Cardiac fibroblast (primary cell): ENCODE results near the gene ERBIN.
"Not testable (repeated sequence)": the region's sequence is repeated elsewhere in the genome, so short reads cannot be mapped to it uniquely, and the experiment has no call there.

ENCODE experiments used
- DNase-seq, 2 donors: peaks; one replicate each; pipeline versions ENCODE4 v3.0.0 to v3.0.0-alpha.2; 2010; ENCODE audit warnings: low read depth in 2 of 2
- H3K4me3 ChIP-seq, 2 donors: replicated peaks in 1 of 2; 1 replicate in 1 of 2; 2 replicates in 1 of 2; pipeline ENCODE4 v1.5.1; 2011; ENCODE audit warnings: low read depth in 2 of 2, low read length in 2 of 2, mild to moderate bottlenecking in 2 of 2, moderate library complexity in 1 of 2
- TF ChIP-seq, protein P1 (sequence below): IDR thresholded peaks from one replicate; pipeline ENCODE4 v1.5.1; 2011; ENCODE audit warnings: low read depth, mild to moderate bottlenecking, low read length, inconsistent platforms

ERBIN gene

DNA sequence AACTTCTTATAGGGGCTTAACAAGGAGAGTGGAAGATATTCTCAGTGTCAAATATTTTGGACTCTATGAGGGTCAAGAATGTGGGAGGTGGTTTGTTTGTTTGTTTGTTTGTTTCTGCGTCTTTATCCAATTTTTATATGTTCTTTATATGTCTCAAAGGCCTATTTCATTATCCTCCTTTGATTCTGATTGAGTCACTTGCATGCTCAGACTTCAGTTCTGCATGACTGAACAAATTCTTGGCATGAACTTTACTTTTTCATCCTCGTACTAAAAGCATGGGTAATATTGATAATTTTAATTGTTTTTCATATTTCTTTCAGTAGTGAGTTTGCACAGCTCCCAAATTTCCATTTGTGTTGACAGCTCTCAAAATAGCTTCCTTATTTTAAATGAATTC, 19.2 kb upstream of the ERBIN start:
- TF ChIP-seq, protein P1, sequence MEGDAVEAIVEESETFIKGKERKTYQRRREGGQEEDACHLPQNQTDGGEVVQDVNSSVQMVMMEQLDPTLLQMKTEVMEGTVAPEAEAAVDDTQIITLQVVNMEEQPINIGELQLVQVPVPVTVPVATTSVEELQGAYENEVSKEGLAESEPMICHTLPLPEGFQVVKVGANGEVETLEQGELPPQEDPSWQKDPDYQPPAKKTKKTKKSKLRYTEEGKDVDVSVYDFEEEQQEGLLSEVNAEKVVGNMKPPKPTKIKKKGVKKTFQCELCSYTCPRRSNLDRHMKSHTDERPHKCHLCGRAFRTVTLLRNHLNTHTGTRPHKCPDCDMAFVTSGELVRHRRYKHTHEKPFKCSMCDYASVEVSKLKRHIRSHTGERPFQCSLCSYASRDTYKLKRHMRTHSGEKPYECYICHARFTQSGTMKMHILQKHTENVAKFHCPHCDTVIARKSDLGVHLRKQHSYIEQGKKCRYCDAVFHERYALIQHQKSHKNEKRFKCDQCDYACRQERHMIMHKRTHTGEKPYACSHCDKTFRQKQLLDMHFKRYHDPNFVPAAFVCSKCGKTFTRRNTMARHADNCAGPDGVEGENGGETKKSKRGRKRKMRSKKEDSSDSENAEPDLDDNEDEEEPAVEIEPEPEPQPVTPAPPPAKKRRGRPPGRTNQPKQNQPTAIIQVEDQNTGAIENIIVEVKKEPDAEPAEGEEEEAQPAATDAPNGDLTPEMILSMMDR, result no peak
- no peak overlapping the region for H3K4me3 ChIP-seq
- peak in 1 of 2 donors; percentile 30 for DNase-seq

DNA sequence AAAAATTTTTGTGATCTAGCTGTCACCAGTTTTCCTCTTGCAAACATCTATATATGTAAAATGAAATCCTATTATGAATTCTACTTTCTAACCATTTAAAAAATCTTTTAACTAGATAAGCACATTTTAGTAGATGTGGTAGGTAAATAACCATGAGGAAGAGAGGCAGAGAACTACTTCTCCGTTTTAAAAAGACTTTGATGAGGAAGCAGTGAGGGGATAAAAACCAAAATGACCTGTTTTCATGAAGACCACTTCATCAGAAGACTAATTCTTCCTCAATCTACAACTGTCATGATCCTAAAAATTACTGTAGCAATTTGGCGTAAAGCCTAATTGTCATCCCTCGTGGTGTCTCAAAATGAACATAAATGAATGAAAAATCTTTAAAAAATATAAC, 15.7 kb upstream of the ERBIN start:
- no peak overlapping the region for H3K4me3 ChIP-seq
- TF ChIP-seq, protein P1, result no peak
- DNase-seq, result no peak

DNA sequence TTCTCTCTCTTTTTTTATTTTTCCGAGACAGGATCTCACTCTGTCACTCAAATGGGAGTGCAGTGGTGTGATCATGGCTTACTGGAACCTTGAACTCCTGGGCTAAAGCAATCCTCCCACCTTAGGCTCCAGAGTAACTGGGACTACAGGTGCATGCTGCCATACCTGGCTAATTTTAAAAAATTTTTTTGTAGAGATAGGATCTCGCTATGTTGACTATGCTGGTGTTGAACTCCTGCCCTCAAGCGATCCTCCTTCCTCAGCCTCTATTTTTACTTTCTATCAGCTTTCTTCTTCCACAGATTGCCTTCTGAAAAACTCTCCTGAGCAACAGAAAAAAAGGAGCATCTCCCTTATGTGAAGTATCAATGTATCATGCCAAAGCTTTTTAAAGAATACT, 14.1 kb upstream of the ERBIN start:
- no peak overlapping the region for H3K4me3 ChIP-seq
- no peak for DNase-seq
- TF ChIP-seq, protein P1, result no peak

DNA sequence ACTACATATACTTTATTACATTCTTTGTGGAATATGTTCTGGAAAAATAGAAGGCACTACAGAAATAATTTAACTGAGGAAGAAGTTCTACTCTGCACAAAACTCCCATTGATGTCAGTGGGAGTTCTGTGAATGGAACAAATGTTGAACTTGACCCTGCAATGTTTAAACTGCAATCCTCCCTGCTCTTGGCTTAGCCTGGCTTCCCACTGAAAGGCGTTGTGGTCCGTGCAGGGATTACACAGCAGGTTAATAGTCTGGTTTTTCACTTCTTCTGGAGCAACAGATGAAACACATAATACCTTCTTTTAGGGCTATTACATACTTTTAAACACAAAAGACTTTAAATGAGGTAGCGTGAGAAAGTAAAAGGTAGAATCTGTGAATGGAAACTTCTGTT, 12.9 kb upstream of the ERBIN start:
- no peak overlapping the region for H3K4me3 ChIP-seq
- no peak for DNase-seq
- TF ChIP-seq, protein P1, result no peak

DNA sequence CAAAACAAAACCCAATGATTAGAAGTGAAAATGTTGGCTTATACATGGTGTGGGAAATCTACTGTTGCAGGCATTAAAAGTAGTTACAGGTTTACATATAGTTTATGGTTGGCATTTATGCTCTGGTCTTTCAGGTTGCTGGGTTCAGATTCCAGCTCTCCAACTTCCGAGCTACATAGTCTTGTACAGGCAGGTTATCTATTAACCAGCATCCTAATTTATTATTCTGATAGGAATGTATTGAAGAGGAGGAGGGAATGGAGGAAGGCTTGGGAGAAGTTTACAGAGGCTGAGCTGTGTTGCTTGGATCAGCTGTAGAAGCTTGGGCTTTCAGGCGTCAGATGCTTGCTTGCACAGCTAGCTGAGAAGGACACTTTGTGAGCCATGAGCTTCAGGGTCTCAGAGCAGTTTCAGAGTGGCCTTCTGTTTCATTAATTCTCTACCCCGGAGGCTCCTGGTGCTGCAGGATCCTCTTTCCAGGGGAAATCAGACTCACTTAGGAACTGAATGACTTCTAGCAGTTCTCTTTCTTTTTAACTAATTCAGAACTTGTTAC, 11.7 kb upstream of the ERBIN start:
- no peak for DNase-seq
- no peak overlapping the region for H3K4me3 ChIP-seq
- TF ChIP-seq, protein P1, result no peak

DNA sequence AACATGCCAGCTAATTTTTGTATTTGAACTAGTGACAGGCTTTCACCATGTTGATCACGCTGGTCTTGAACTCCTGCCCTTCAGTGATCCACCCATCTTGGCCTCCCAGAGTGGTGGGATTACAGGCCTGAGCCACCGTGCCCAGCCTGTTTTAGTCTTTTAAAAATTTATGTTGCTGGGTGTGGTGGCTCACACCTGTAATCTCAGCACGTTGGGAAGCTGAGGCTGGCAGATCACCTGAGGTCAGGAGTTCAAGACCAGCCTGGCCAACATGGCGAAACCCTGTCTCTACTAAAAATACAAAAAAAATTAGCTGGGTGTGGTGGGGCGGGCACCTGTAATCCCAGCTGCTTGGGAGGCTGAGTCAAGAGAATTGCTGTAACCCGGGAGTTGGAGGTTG, 10.7 kb upstream of the ERBIN start:
- DNase-seq, H3K4me3 ChIP-seq: not testable (repeated sequence)

DNA sequence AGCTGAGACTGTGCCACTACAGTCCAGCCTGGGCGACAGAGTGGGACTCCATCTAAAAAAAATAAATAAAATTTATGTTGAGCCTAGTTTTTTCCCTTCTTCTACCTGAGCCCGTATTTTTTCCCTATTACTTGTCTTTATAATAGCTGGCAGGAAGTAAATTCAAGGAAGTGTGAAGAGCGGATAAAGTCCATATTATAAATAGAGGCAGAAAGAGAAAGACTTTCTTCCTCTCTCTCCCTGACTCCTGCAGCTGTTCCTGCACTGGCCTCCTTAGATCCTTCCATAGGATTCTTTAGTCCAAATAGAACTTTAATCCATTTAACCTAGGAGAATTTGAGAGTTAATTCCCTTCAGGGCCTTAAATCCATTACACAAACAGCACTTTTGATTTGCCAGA, 10.3 kb upstream of the ERBIN start:
- no peak for DNase-seq
- H3K4me3 ChIP-seq, result no peak overlapping the region
- TF ChIP-seq, protein P1, result no peak
